ENCODE data around the gene P2RY14. TPM values are rescaled to one million over a fixed set of nuclear protein-coding genes. Genes with fewer than 3 reads are reported as not detected.

The P2RY14 gene
- total RNA-seq, 1 donor: not detected

DNA sequence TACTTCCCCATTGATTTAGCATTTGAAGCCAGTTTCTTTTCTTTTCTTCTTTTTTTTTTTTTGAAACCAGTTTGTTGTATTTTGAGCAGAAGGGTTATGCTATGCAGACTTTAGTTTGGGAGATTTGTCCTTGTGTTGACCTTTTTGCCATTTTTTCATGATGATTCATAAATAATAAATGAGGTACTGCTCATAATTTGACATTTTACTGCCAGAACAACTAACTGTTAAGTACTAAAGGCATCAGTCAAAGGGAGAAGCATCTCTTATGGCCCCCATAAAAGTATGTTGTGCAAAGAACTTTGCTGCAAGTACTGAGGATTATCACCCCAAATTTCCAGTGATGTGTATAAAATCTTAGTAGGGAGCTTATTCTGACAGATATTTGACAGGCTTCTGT is 40.0 kb upstream of the P2RY14 start:
- peak; percentile 29 for DNase-seq (ENCODE audit: low read depth)
- no peak overlapping the region for H3K4me3 ChIP-seq (ENCODE audit: low read depth, low read length)

DNA sequence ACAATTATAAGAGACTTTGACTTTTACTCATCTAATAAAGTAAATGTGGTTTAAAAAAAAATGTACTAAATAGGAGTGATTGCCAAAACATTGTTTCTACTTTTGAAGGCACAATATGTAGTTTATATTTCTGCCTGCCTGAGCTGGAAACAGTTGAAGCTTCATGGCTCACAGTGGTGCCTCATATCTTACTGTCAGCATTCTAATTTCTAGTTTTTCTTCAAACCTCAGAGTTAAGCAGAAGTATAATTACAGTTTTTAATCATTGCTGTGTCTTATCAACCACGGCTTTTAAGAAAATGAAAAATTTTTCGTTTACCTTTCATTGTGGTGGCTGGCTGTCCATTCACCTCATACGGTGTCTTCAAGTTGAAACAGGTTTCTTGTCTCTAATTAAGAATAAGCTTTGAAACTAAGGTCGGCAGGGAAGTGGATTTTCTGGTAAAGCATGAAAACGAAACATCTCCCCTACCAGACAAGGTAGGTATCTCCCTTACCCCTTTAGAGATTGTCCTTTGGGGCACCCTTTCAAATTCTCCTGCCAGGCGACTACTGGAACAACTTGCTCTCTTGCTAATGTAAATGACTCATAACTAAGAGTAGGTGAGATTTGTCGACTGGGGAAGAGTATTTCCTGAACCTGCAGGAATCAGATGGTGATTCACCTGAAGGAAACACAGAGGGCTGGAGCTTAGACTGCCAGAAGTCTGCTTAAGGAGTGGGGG is 38.1 kb upstream of the P2RY14 start, which contains the start of gene GPR87:
TSS of gene GPR87 (minus strand) at position 554 of the 725 bp plus-strand sequence. CDS start 16,720 bp downstream, outside the sequence.
- TF ChIP-seq, protein P1, sequence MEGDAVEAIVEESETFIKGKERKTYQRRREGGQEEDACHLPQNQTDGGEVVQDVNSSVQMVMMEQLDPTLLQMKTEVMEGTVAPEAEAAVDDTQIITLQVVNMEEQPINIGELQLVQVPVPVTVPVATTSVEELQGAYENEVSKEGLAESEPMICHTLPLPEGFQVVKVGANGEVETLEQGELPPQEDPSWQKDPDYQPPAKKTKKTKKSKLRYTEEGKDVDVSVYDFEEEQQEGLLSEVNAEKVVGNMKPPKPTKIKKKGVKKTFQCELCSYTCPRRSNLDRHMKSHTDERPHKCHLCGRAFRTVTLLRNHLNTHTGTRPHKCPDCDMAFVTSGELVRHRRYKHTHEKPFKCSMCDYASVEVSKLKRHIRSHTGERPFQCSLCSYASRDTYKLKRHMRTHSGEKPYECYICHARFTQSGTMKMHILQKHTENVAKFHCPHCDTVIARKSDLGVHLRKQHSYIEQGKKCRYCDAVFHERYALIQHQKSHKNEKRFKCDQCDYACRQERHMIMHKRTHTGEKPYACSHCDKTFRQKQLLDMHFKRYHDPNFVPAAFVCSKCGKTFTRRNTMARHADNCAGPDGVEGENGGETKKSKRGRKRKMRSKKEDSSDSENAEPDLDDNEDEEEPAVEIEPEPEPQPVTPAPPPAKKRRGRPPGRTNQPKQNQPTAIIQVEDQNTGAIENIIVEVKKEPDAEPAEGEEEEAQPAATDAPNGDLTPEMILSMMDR (IDR thresholded peaks at IDR 0.05; ENCODE audit: insufficient read depth, low read length): no peak
- no peak within 1 kb of the TSS for H3K4me3 ChIP-seq (ENCODE audit: low read depth, low read length)
- no peak for DNase-seq (ENCODE audit: low read depth)

More for the DNA sequence above, 40.0 kb upstream of the P2RY14 start:
- TF ChIP-seq, protein P1 (IDR thresholded peaks at IDR 0.05; ENCODE audit: insufficient read depth, low read length): no peak

DNA sequence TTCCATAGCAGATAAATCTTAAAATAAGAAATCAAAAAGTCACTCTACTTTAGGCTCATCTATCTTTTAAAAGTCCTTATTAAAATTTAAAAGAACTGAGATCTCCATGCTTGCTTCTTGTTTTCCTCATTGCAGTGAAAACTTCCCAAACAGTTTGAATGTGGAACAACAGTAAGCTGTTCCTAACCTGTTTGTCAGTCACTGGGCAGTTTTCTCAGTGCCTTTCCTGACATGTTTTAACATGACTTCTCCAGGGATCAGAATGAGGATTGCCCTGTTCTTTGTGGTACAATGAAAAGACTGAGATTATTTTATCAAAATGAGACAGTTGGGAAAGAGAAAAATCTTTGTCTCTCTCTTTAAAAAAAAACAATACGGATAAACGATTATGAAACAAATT is 37.5 kb upstream of the P2RY14 start:
- TF ChIP-seq, protein P1 (IDR thresholded peaks at IDR 0.05; ENCODE audit: insufficient read depth, low read length): no peak
- no peak for DNase-seq (ENCODE audit: low read depth)
- H3K4me3 ChIP-seq (ENCODE audit: low read depth, low read length): no peak overlapping the region

DNA sequence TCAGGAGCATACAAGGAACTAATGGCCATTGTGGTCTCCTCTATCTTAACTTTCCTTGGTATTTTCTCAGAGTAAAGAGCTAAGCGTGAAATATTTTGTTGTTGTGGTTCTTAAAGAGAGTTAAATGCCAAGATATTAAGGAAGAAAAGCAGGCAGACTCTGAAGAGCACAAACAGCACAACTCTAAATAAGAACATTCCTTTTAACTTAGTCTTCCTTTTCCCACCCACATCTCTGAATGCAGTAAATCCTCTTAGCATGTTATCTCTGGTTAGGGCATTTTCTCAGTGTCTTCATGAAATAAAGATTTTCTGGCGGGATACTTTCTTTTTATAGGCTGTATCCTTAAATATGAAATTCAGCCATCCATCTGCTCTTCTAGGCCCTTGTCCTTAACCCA is 36.8 kb upstream of the P2RY14 start:
- peak; percentile 30 for DNase-seq (ENCODE audit: low read depth)
- TF ChIP-seq, protein P1 (IDR thresholded peaks at IDR 0.05; ENCODE audit: insufficient read depth, low read length): no peak
- H3K4me3 ChIP-seq (ENCODE audit: low read depth, low read length): no peak overlapping the region

DNA sequence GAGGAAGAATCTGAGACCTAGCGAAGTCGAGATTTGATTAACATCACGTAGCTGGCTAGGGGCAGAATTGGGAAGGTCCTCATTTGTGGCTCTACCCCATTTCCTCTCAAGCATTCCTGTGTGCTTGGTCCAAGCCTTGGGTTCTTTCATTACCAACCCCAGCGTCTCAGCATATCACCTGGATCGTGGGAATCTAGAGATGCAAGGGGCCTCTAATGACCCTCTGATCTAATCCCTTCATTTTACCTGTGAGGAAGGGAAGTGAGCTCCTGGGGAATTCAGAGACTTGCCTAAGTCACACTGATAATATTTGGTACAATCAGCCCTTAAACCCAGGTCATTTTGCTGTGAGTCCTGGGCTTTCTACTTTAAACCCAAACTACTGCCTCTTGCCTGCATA is 36.3 kb upstream of the P2RY14 start:
- H3K4me3 ChIP-seq (ENCODE audit: low read depth, low read length): no peak overlapping the region
- TF ChIP-seq, protein P1 (IDR thresholded peaks at IDR 0.05; ENCODE audit: insufficient read depth, low read length): no peak
- DNase-seq (ENCODE audit: low read depth): no peak

DNA sequence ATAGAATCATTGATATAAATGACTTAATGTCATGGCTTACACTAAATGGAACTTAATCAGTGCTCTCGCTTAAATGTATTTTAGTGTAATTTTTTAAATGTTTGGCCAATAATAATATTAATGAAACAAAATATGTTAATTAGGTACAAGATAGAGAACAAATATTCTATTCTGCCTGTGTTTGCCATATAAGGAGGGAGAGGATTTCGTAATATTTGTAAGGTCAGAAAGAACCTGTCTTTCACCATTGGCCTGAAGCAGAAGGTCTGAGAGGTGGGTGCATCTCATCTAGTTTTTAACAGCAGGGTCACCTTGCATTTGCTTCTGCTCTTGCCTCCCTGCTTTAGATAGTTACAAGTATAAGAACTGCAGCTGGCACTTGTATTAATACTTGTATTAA is 35.8 kb upstream of the P2RY14 start:
- TF ChIP-seq, protein P1 (IDR thresholded peaks at IDR 0.05; ENCODE audit: insufficient read depth, low read length): no peak
- no peak overlapping the region for H3K4me3 ChIP-seq (ENCODE audit: low read depth, low read length)
- DNase-seq (ENCODE audit: low read depth): no peak
